Measurements from ENCODE around the gene PUS10. TPM values are rescaled to one million over a fixed set of nuclear protein-coding genes. Genes with fewer than 3 reads are reported as not detected.

Gene PUS10
- total RNA-seq, 1 experiment from 2014 or later = 5.2 TPM

DNA sequence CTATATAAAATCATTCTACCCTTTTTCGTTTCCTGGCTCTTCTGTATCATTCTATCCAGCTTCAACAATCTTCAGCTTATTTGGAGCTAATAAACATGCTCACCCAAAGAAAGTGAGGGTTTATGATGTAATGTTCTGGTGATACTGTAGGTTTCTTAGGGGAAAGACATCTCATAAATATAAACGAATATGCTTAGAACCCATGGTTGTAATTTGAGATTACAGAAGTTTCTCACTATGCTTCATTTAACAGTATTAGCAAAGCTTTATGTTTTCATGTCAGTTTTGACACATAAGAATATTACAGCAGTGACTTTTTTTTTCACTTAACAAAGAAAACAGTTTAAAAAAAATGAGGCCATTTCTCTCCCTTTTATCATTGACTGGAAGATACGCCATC, 12.3 kb downstream of the PUS10 start:
- H3K4me3 ChIP-seq (ENCODE audit: low read depth in 2 of 2, low read length in 2 of 2) = no peak overlapping the region
- TF ChIP-seq SIN3A (IDR thresholded peaks at IDR 0.05; ENCODE audit: borderline replicate concordance, insufficient read depth, low read depth, low read length) = no peak
- TF ChIP-seq, protein P1, sequence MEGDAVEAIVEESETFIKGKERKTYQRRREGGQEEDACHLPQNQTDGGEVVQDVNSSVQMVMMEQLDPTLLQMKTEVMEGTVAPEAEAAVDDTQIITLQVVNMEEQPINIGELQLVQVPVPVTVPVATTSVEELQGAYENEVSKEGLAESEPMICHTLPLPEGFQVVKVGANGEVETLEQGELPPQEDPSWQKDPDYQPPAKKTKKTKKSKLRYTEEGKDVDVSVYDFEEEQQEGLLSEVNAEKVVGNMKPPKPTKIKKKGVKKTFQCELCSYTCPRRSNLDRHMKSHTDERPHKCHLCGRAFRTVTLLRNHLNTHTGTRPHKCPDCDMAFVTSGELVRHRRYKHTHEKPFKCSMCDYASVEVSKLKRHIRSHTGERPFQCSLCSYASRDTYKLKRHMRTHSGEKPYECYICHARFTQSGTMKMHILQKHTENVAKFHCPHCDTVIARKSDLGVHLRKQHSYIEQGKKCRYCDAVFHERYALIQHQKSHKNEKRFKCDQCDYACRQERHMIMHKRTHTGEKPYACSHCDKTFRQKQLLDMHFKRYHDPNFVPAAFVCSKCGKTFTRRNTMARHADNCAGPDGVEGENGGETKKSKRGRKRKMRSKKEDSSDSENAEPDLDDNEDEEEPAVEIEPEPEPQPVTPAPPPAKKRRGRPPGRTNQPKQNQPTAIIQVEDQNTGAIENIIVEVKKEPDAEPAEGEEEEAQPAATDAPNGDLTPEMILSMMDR (IDR thresholded peaks at IDR 0.05) = no peak
- TF ChIP-seq TCF7L2 (IDR thresholded peaks at IDR 0.05; ENCODE audit: low read depth, low read length) = no peak
- TF ChIP-seq, protein P2, sequence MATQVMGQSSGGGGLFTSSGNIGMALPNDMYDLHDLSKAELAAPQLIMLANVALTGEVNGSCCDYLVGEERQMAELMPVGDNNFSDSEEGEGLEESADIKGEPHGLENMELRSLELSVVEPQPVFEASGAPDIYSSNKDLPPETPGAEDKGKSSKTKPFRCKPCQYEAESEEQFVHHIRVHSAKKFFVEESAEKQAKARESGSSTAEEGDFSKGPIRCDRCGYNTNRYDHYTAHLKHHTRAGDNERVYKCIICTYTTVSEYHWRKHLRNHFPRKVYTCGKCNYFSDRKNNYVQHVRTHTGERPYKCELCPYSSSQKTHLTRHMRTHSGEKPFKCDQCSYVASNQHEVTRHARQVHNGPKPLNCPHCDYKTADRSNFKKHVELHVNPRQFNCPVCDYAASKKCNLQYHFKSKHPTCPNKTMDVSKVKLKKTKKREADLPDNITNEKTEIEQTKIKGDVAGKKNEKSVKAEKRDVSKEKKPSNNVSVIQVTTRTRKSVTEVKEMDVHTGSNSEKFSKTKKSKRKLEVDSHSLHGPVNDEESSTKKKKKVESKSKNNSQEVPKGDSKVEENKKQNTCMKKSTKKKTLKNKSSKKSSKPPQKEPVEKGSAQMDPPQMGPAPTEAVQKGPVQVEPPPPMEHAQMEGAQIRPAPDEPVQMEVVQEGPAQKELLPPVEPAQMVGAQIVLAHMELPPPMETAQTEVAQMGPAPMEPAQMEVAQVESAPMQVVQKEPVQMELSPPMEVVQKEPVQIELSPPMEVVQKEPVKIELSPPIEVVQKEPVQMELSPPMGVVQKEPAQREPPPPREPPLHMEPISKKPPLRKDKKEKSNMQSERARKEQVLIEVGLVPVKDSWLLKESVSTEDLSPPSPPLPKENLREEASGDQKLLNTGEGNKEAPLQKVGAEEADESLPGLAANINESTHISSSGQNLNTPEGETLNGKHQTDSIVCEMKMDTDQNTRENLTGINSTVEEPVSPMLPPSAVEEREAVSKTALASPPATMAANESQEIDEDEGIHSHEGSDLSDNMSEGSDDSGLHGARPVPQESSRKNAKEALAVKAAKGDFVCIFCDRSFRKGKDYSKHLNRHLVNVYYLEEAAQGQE (IDR thresholded peaks at IDR 0.05; ENCODE audit: insufficient read depth in 1 of 2, low read depth in 2 of 2, low read length in 1 of 2) = no peak
- TF ChIP-seq POLR2AphosphoS5 (IDR thresholded peaks at IDR 0.05; ENCODE audit: low read depth, low read length) = no peak
- no peaks in the 10 kb centered on the region for H3K27me3 ChIP-seq (ENCODE audit: control insufficient read depth, insufficient read depth, low read length)
- H3K27ac ChIP-seq (ENCODE audit: low read length) = no peak overlapping the region
- in situ Hi-C loops (cut with HindIII; ENCODE audit: low pct_unique_long_range_greater_than_20kb, low sequenced_read_pairs) = no loop called here
- no TSS peak for BruUV-seq (replicated peaks)
- H3K9me3 ChIP-seq (ENCODE audit: control insufficient read depth, insufficient read depth, low read depth, low read length) = no peaks in the 10 kb centered on the region
- DNase-seq (ENCODE audit: low read depth, low spot score) = no peak
- H3K36me3 ChIP-seq (ENCODE audit: control insufficient read depth, insufficient read depth, low read length) = peaks cover under 1% of the 10 kb centered on the region; the same call in 1 of the 2 replicates
- intact Hi-C loops (cut with micrococcal nuclease; ENCODE audit: unreplicated experiment) = no loop called here
- H3K4me1 ChIP-seq (ENCODE audit: control insufficient read depth, insufficient read depth, low read length) = no peaks in the 10 kb centered on the region
- ChIA-PET CTCF (no interaction called here), POLR2A (no interaction called here)
- no peak for ATAC-seq

DNA sequence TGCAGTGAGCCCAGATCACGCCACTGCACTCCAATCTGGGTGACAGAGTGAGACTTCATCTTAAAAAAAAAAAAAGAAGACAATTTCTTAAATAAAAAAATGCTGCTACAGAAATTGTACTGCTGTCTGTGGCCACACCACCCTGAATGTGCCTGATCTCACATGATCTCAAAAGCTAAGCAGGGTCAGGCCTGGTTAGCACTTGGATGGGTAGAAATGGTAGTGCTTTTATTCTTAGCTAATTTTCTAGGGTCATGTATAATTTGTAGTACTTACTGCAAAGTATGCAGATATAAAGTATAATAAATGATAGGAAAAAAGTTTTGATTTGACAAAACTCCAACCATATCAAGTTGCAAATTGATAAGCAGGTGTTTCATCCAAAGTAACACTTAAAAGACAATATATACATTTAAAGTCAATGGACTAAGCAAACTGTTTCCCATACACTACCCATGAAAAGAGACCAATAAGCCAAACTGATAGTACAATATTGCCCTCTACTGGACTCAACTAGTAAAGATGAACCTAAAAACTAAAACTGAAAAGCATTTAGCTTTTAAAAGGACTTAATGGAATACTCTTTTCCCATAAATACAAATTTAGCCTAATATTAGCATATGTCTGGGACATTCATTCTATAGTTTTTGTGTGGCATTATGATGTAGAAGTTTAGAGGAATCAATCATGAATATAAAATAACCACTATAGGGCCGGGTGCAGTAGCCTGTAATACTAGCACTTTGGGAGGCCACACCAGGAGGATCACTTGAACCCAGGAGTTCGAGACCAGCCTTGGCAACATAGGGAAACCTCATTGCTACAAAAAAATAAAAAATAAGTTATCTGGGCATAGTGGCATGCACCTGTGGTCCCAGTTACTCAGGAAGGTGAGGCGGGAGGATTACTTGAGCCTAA, 19.2 kb downstream of the PUS10 start:
- H3K27ac ChIP-seq (ENCODE audit: low read length) = no peak overlapping the region
- in situ Hi-C loops (cut with HindIII; ENCODE audit: low pct_unique_long_range_greater_than_20kb, low sequenced_read_pairs) (no loop called here), intact Hi-C loops (cut with micrococcal nuclease; ENCODE audit: unreplicated experiment) (loop anchor here (2.0 kb wide), 2 partner anchors 204 to 292 kb away; no protein-coding TSS in a partner anchor)
- H3K4me3 ChIP-seq (ENCODE audit: low read depth in 2 of 2, low read length in 2 of 2) = no peak overlapping the region
- POLR2A ChIA-PET = interaction anchor here (0.7 kb wide), 1 partner anchor 13 kb away, joined by 3 read pairs; no protein-coding TSS in a partner anchor
- no peaks in the 10 kb centered on the region for H3K27me3 ChIP-seq (ENCODE audit: control insufficient read depth, insufficient read depth, low read length)
- TF ChIP-seq POLR2AphosphoS5 (IDR thresholded peaks at IDR 0.05; ENCODE audit: low read depth, low read length) (no peak), TCF7L2 (IDR thresholded peaks at IDR 0.05; ENCODE audit: low read depth, low read length) (no peak), SIN3A (IDR thresholded peaks at IDR 0.05; ENCODE audit: borderline replicate concordance, insufficient read depth, low read depth, low read length) (no peak)
- TF ChIP-seq, protein P1 (IDR thresholded peaks at IDR 0.05) = peak; percentile 67; the same call in 1 of the 2 replicates
- TF ChIP-seq, protein P2 (IDR thresholded peaks at IDR 0.05; ENCODE audit: insufficient read depth in 1 of 2, low read depth in 2 of 2, low read length in 1 of 2) = no peak
- ATAC-seq (peak; percentile 80), DNase-seq (ENCODE audit: low read depth, low spot score) (no peak)
- H3K4me1 ChIP-seq (ENCODE audit: control insufficient read depth, insufficient read depth, low read length) = no peaks in the 10 kb centered on the region
- CTCF ChIA-PET = interaction anchor here (0.6 to 1.2 kb wide), 5 partner anchors 8 to 291 kb away, joined by 3 to 7 read pairs (median 4); no protein-coding TSS in a partner anchor
- H3K36me3 ChIP-seq (ENCODE audit: control insufficient read depth, insufficient read depth, low read length) = no peaks in the 10 kb centered on the region
- BruUV-seq (replicated peaks) = no TSS peak
- no peaks in the 10 kb centered on the region for H3K9me3 ChIP-seq (ENCODE audit: control insufficient read depth, insufficient read depth, low read depth, low read length)
